ENCODE data around the gene ICAM1.

DNA sequence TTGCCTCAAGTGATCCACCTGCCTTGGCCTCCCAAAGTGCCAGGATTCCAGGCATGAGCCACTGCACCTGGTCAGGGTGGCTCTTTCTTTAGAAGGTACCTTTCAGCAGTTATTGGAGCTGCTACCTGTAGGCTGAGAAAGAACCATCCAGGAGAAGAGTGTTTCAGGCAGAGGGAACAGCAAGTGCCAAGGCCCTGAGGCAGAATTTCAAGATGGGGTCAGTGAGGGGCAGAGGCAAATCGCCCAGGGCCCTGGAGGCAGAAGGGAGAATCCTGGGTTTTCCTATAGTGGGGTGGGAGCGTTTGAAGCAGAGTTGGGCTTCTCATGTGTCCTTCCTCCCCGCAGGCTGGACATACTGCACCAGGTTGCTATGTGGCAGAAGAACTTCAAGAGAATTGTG, 16.7 kb upstream of the ICAM1 start:
- TF ChIP-seq, protein P1, sequence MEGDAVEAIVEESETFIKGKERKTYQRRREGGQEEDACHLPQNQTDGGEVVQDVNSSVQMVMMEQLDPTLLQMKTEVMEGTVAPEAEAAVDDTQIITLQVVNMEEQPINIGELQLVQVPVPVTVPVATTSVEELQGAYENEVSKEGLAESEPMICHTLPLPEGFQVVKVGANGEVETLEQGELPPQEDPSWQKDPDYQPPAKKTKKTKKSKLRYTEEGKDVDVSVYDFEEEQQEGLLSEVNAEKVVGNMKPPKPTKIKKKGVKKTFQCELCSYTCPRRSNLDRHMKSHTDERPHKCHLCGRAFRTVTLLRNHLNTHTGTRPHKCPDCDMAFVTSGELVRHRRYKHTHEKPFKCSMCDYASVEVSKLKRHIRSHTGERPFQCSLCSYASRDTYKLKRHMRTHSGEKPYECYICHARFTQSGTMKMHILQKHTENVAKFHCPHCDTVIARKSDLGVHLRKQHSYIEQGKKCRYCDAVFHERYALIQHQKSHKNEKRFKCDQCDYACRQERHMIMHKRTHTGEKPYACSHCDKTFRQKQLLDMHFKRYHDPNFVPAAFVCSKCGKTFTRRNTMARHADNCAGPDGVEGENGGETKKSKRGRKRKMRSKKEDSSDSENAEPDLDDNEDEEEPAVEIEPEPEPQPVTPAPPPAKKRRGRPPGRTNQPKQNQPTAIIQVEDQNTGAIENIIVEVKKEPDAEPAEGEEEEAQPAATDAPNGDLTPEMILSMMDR (IDR thresholded peaks at IDR 0.05) = no peak
- no peak for TF ChIP-seq POLR2AphosphoS5 (IDR thresholded peaks at IDR 0.05)
- no peak for TF ChIP-seq POLR2A (IDR thresholded peaks at IDR 0.05)
